Mesothelial cell of epicardium (in vitro differentiated cells): Measurements from ENCODE around the gene P2RY8. TPM values are rescaled to one million over a fixed set of nuclear protein-coding genes. Genes with fewer than 3 reads are reported as not detected.

Experiments
- DNase-seq, 2 experiments: peaks; one replicate each; pipeline ENCODE4 v3.0.0; 2021; ENCODE audit warnings: low spot score in 2 of 2; ENCODE audit not compliant: unreplicated experiment in 2 of 2
- H3K27ac Mint-ChIP-seq: 2 replicates; pipeline ENCODE4 v1.8.0; 2021; ENCODE audit warnings: mixed read lengths
- H3K27me3 Mint-ChIP-seq: 2 replicates; pipeline ENCODE4 v1.8.0; 2021; ENCODE audit warnings: low read depth, mixed read lengths
- H3K36me3 Mint-ChIP-seq: 2 replicates; pipeline ENCODE4 v1.8.0; 2021; ENCODE audit warnings: mixed read lengths
- H3K4me1 Mint-ChIP-seq: 2 replicates; pipeline ENCODE4 v1.8.0; 2021; ENCODE audit warnings: mixed read lengths
- H3K4me3 Mint-ChIP-seq: 2 replicates; pipeline ENCODE4 v1.8.0; 2021; ENCODE audit warnings: mild to moderate bottlenecking, moderate library complexity, mixed read lengths
- H3K9me3 Mint-ChIP-seq: 2 replicates; pipeline ENCODE4 v1.8.0; 2021; ENCODE audit warnings: mixed read lengths
- total RNA-seq: library from RNA; stranded (reverse); gene quantifications from 3 replicates; pipeline ENCODE4 v1.2.1, GENCODE V29; 2021
- TF ChIP-seq, protein P1 (sequence below): fragments of 200-600 bp; sonication (generic); IDR thresholded peaks from one replicate; pipeline ENCODE4 v1.5.0; 2021; ENCODE audit warnings: antibody characterized with exemption; ENCODE audit not compliant: unreplicated experiment

The P2RY8 gene
- total RNA-seq, 1 donor from 2014 or later, result not detected

DNA sequence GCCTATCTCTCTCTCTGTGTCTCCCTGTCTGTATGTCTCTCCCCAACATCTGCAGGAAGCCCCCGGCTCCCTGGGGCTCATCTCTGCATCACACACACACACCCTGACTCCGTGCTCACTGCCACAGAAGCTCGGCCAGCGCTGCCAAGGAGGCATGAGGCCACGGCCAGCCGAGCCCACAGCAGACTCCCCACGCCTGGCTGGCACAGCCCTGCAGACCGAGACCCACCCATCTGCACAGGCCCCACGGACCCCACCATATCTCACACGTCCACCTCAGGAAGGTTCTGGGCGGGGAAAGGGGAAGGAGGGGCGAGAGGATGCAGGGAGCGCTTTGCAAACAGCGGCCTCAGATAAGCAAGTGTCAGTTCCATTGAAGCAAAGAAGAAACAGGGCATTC lies 116.6 kb downstream of the P2RY8 start:
- no peak for DNase-seq
- no peak overlapping the region for H3K4me3 Mint-ChIP-seq

DNA sequence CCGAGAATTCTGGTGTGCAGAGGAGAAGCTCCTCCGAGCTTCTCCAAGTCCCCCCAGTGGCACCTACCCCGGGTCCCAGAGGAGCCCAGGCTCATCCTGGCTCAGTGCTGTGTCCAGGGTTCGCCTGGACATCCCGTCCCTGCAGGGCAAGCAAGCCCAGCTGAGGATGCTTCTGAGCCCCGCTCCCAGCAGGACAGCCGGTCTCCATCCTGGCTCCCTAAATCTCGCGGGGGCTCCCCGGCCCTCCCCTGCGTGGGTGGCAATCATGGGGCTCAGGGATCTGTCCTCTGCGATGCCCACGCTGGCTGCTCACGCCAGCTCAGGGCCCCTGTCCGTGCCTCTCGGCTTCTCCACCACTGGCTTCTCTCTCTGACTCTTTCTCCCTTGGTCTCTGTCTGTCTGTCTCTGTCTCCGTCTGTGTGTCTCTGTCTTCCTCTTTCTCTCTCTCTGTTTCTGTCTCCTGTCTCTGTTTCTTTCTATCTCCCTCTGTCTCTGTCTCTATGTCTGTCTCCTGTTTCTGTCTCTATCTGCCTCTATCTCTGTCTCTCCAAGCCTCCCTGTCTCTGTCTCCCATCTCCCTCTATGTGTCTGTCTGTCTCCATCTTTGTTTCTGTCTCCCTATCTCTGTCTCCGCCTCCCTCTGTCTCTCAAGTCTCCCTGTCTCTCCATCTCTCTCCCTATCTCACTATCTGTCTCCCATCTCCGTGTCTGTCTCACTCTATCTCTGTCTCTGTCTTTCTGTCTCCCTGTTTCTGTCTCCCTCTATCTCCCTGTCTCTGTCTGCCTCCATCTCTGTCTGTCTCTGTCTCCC lies 117.2 kb downstream of the P2RY8 start:
- Mint-ChIP-seq H3K4me1 (no peaks in the 10 kb centered on the region), H3K27me3 (no peaks in the 10 kb centered on the region), H3K9me3 (peaks cover 15% of the 10 kb centered on the region), H3K27ac (peak overlapping the region; percentile 1), H3K4me3 (no peak overlapping the region), H3K36me3 (peaks cover 40% of the 10 kb centered on the region)
- no peak for DNase-seq
- TF ChIP-seq, protein P1, sequence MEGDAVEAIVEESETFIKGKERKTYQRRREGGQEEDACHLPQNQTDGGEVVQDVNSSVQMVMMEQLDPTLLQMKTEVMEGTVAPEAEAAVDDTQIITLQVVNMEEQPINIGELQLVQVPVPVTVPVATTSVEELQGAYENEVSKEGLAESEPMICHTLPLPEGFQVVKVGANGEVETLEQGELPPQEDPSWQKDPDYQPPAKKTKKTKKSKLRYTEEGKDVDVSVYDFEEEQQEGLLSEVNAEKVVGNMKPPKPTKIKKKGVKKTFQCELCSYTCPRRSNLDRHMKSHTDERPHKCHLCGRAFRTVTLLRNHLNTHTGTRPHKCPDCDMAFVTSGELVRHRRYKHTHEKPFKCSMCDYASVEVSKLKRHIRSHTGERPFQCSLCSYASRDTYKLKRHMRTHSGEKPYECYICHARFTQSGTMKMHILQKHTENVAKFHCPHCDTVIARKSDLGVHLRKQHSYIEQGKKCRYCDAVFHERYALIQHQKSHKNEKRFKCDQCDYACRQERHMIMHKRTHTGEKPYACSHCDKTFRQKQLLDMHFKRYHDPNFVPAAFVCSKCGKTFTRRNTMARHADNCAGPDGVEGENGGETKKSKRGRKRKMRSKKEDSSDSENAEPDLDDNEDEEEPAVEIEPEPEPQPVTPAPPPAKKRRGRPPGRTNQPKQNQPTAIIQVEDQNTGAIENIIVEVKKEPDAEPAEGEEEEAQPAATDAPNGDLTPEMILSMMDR, result no peak

More for the DNA sequence above, 116.6 kb downstream of the P2RY8 start:
- peaks cover 46% of the 10 kb centered on the region for H3K36me3 Mint-ChIP-seq
- peaks cover 22% of the 10 kb centered on the region for H3K9me3 Mint-ChIP-seq
- no peaks in the 10 kb centered on the region for H3K4me1 Mint-ChIP-seq
- H3K27ac Mint-ChIP-seq, result peak overlapping the region; percentile 1
- no peaks in the 10 kb centered on the region for H3K27me3 Mint-ChIP-seq
- TF ChIP-seq, protein P1, result no peak

DNA sequence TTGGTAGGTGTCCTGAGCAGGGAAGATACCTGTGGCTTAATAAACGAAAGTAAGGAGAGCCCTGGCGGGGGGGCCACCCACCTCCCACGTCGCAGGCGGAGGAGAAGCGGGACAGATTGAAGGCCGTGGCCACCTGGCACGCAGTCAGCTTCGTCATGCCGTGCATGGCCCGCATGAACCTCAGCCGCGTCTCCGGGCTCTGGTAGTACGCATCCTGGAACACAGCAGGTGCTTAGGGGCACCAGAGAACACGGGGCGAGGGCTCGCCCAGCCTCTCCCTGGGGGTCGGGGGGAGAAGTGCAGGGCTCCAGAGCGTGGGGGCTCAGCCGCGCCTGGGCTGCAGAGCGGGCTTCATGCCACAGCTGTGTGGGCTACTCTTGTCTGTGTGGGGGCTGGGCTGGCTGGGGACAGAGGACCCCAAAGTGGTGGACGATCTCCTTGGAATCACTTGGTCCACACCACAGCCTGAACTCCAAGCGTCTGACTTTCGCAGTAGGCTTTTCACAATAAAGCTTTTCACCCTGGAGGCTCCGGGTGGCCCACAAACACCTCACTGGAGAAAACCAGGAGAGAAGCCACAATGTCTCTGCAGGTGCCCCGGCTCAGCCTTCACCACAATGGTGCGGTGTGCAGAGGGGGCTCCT lies 118.0 kb downstream of the P2RY8 start:
- H3K36me3 Mint-ChIP-seq, result peaks cover 36% of the 10 kb centered on the region
- no peaks in the 10 kb centered on the region for H3K4me1 Mint-ChIP-seq
- DNase-seq, result no peak
- H3K27ac Mint-ChIP-seq, result no peak overlapping the region
- no peaks in the 10 kb centered on the region for H3K27me3 Mint-ChIP-seq
- no peak overlapping the region for H3K4me3 Mint-ChIP-seq
- peaks cover 15% of the 10 kb centered on the region for H3K9me3 Mint-ChIP-seq
- TF ChIP-seq, protein P1, result no peak

DNA sequence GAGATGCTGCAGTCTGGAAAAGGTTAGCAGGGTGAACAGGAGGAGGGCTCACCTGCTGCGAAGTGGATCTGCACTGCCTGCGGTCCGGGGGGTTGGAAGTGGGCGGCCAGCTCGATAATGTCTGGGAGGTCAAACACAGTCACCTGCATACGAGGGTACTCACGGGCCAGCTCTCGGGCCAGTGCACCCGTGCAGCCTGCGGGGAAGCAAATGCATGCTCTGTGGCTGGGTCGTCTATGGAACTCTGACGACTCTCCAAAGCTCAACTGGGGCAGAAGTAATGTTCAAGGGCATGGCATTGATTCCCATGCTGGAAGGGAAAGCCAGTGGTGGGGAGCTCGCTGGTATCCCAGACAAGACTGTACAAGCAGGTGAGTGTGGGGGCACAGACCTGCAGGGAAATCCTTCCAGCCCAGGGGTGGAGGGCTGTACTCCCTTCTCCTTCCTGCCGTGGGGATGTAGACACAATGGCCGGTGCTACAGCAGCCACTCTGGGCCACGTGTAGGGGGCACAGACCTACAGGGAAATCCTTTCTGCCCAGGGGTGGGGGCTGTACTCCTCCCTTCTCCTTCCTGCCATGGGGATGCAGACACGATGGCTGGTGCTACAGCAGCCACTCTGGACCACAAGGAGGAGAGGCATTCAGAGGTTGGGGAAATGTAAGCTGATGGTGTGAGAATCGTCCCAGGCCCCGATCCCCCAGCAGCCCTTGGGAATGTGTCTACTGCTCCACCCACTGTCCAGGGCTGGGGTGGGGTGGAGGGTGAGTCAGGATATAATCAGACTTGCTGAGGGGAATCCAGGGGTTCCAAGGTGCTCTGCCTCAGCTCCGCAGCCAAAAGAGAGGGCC lies 118.8 kb downstream of the P2RY8 start:
- Mint-ChIP-seq H3K9me3 (peaks cover 7% of the 10 kb centered on the region), H3K4me3 (no peak overlapping the region), H3K27me3 (no peaks in the 10 kb centered on the region), H3K4me1 (no peaks in the 10 kb centered on the region), H3K27ac (no peak overlapping the region), H3K36me3 (peaks cover 35% of the 10 kb centered on the region)
- TF ChIP-seq, protein P1, result no peak
- no peak for DNase-seq

DNA sequence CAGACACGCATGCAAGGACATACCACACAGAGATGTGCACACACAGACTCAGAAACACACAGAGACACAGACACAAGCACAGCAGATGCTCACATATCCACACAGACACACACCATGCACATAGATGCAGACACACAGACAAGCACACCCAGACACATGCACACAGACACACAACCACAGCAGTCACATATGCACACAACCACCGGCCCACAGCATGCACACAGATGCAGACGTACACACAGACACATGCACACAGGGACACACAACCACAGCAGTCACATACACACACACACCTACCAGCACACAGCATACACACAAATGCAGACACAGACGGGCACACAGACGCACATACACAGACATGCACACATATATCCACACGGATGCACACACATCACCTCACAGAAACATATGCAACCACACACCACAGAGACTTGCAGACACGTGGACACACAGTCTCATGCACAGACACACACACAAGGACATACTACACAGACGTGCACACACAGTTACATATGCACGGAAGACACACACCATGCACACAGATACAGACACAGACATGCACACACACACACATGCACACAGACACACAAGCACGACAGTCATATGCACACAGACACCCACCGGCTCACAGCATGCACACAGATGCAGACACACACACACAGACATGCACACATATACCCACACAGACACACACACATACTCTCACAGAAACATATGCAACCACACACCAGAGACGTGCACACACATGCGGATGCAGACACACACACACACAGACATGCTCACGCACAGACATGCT lies 119.8 kb downstream of the P2RY8 start:
- no peak overlapping the region for H3K27ac Mint-ChIP-seq
- H3K4me3 Mint-ChIP-seq, result no peak overlapping the region
- H3K27me3 Mint-ChIP-seq, result no peaks in the 10 kb centered on the region
- TF ChIP-seq, protein P1, result no peak
- H3K4me1 Mint-ChIP-seq, result no peaks in the 10 kb centered on the region
- H3K36me3 Mint-ChIP-seq, result peaks cover 35% of the 10 kb centered on the region
- H3K9me3 Mint-ChIP-seq, result peaks cover 7% of the 10 kb centered on the region
- DNase-seq, result no peak
